Kidney (tissue), 14 donors: Measurements from ENCODE around the gene DPM2. TPM values are rescaled to one million over a fixed set of nuclear protein-coding genes. Genes with fewer than 3 reads are reported as not detected.

Experiments
- DNase-seq, 5 donors: peaks; one replicate each; pipeline ENCODE4 v3.0.0-alpha.2; 2013 to 2020
- FAIRE-seq: peaks from 2 replicates; lab custom pipeline; 2012; peaks lifted over from hg19 to GRCh38; lab: Jason Lieb, UNC
- H3K27ac ChIP-seq, 2 donors: one replicate each; pipeline ENCODE4 v1.7.0; 2013; ENCODE audit warnings: low read depth in 2 of 2, low read length in 2 of 2, inconsistent platforms in 1 of 2
- H3K27me3 ChIP-seq: one replicate; pipeline ENCODE4 v1.7.1; 2013; ENCODE audit warnings: low read length, inconsistent platforms; ENCODE audit not compliant: control insufficient read depth, insufficient read depth
- H3K36me3 ChIP-seq, 3 donors: one replicate each; pipeline versions ENCODE4 v1.7.0 to v1.7.1; 2013; ENCODE audit warnings: low read length in 3 of 3, control low read depth in 1 of 3, inconsistent platforms in 1 of 3; ENCODE audit not compliant: insufficient read depth in 3 of 3, control insufficient read depth in 2 of 3
- H3K4me1 ChIP-seq, 3 donors: one replicate each; pipeline versions ENCODE4 v1.7.0 to v1.7.1; 2013; ENCODE audit warnings: low read length in 3 of 3, inconsistent platforms in 1 of 3, low read depth in 1 of 3; ENCODE audit not compliant: control insufficient read depth in 2 of 3, insufficient read depth in 2 of 3
- H3K4me3 ChIP-seq, 3 donors: one replicate each; pipeline versions ENCODE4 v1.7.0 to v1.8.1; 2013; ENCODE audit warnings: low read length in 3 of 3, control low read depth in 1 of 3, inconsistent platforms in 1 of 3
- H3K9ac ChIP-seq, 3 donors: one replicate each; pipeline versions ENCODE4 v1.7.0 to v1.7.1; 2013; ENCODE audit warnings: low read length in 3 of 3, control low read depth in 1 of 3, inconsistent platforms in 1 of 3
- H3K9me3 ChIP-seq, 3 donors: one replicate each; pipeline versions ENCODE4 v1.7.0 to v1.7.1; 2013; ENCODE audit warnings: low read length in 3 of 3, control low read depth in 1 of 3, inconsistent platforms in 1 of 3; ENCODE audit not compliant: control insufficient read depth in 2 of 3, insufficient read depth in 1 of 3
- intact Hi-C: fragments of 100-400 bp; cut with DNase I; formaldehyde crosslinking; loops from one replicate; pipeline ENCODE4 v1.11.1; 2022
- polyA plus RNA-seq: library from polyadenylated mRNA; stranded (reverse); fragments of 350-450 nt; fragmentation: Illumina TruSeq; extraction: RNeasy Lipid Tissue Mini Kit (QIAGEN cat#74804); gene quantifications from one replicate; pipeline ENCODE4 v1.2.3, GENCODE V29; 2014; ENCODE audit warnings: low read depth, low replicate concordance; ENCODE audit not compliant: insufficient read depth
- total RNA-seq: library from RNA; stranded (reverse); fragmentation: NEBNext Ultra II Directional; extraction: Animal tissue kit (Norgen Biotek cat#: 25700); gene quantifications from one replicate; pipeline ENCODE4 v1.2.1, GENCODE V29; 2021
- TF ChIP-seq, protein P1 (sequence below): IDR thresholded peaks from 3 replicates; pipeline ENCODE4 v1.5.1; 2012; ENCODE audit warnings: mild to moderate bottlenecking, moderate library complexity, borderline replicate concordance; ENCODE audit not compliant: insufficient read depth; ENCODE audit errors: extremely low read depth
- donor health status: control.
- donor health status: control.
- donor health status: control.
- donor health status: control.
- donor health status: control.
- donor health status: DM: yes; HTN: yes; CAD: no.
- donor health status: Normal renal cell carcinoma (clear cell type).

The DPM2 gene
- total and polyA plus RNA-seq, 2 donors from 2014 or later, result 42.8 to 70.0 TPM

DNA sequence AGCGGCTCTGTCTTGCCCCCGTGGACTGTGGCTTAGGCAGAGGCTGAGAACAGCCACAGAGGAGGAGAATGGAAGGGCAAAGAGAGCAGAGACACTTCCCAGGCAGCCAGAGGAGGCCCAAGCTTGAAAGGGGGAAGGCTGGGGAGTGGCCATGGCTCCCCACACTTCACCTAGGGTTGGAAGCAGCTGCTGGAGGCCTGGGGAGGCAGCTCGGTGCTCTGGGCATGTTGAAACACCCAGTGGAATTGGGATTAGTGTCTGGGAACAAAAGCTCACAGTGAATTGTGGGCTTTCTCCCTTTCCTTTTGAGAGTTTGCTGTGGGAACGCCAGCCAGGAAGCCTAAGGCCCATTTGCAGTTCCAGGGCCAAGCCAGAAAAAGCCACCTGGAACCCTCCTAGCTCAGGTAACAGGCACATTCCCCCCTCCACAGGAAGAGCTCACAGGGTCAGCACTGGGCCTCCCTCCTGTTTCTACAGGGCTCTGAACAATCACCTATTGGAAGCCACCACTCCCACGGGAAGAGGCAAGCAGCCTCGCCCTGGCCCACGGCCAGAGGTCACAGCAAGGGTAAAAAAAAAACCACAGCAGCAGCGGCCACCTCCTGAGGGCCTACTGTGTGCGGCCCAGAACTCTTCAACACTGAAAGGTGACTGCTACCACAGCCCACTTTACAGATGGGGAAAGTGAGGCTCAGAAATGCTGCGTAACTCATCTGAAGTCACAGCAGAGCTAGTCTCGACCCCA lies 22.9 kb upstream of the DPM2 start:
- H3K27ac ChIP-seq, result peak overlapping the region; percentile 63 to 84
- TF ChIP-seq, protein P1, sequence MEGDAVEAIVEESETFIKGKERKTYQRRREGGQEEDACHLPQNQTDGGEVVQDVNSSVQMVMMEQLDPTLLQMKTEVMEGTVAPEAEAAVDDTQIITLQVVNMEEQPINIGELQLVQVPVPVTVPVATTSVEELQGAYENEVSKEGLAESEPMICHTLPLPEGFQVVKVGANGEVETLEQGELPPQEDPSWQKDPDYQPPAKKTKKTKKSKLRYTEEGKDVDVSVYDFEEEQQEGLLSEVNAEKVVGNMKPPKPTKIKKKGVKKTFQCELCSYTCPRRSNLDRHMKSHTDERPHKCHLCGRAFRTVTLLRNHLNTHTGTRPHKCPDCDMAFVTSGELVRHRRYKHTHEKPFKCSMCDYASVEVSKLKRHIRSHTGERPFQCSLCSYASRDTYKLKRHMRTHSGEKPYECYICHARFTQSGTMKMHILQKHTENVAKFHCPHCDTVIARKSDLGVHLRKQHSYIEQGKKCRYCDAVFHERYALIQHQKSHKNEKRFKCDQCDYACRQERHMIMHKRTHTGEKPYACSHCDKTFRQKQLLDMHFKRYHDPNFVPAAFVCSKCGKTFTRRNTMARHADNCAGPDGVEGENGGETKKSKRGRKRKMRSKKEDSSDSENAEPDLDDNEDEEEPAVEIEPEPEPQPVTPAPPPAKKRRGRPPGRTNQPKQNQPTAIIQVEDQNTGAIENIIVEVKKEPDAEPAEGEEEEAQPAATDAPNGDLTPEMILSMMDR, result no peak
- FAIRE-seq, result no peak
- H3K4me3 ChIP-seq, result no peak overlapping the region
- no peaks in the 10 kb centered on the region for H3K36me3 ChIP-seq
- intact Hi-C loops, result no loop called here
- H3K9me3 ChIP-seq, result no peaks in the 10 kb centered on the region
- H3K27me3 ChIP-seq, result no peaks in the 10 kb centered on the region
- H3K9ac ChIP-seq, result peak overlapping the region in 2 of 3 donors; percentile 27 to 39
- DNase-seq, result no peak
- peaks cover 0 to 38% (median 30%) of the 10 kb centered on the region in 3 donors for H3K4me1 ChIP-seq

GRCh38 chr9:127959841-127960409 lies 22.3 kb upstream of the DPM2 start:
- H3K9me3 ChIP-seq, result no peaks in the 10 kb centered on the region
- no peaks in the 10 kb centered on the region for H3K36me3 ChIP-seq
- no peak overlapping the region for H3K4me3 ChIP-seq
- intact Hi-C loops, result no loop called here
- peak overlapping the region; percentile 63 to 84 for H3K27ac ChIP-seq
- no peaks in the 10 kb centered on the region for H3K27me3 ChIP-seq
- TF ChIP-seq, protein P1, result no peak
- DNase-seq, result no peak
- peak overlapping the region in 1 of 3 donors; percentile 27 for H3K9ac ChIP-seq
- FAIRE-seq, result no peak
- peaks cover 0 to 38% (median 34%) of the 10 kb centered on the region in 3 donors for H3K4me1 ChIP-seq

DNA sequence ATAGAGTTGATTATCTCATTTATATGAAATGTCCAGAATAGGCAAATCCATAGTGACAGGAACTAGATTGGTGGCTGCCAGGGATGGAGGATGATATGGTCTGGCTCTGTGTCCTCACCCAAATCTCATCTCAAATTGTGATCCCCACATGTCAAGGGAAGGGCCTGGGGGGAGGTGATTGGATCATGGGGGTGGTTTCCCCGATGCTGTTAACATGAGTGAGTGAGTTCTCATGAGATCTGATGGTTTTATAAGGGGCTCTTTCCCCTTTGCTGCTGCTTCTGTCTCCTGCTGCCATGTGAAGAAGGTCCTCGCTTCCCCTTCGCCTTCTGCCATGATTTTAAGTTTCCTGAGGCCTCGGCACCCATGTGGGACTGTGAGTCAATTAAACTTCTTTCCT lies 21.7 kb upstream of the DPM2 start:
- Histone ChIP-seq H3K9ac (no peak overlapping the region), H3K4me1 (peaks cover 0 to 38% (median 37%) of the 10 kb centered on the region in 3 donors), H3K27ac (peak overlapping the region in 1 of 2 donors; percentile 84), H3K36me3 (no peaks in the 10 kb centered on the region), H3K27me3 (no peaks in the 10 kb centered on the region), H3K9me3 (no peaks in the 10 kb centered on the region), H3K4me3 (no peak overlapping the region)
- FAIRE-seq (no peak), DNase-seq (no peak)
- TF ChIP-seq, protein P1, result no peak
- intact Hi-C loops, result no loop called here
